Liver (tissue), 9 donors: ENCODE data around the gene USP28. TPM values are rescaled to one million over a fixed set of nuclear protein-coding genes. Genes with fewer than 3 reads are reported as not detected.
"Not testable (repeated sequence)": the region's sequence is repeated elsewhere in the genome, so short reads cannot be mapped to it uniquely, and the experiment has no call there.

ENCODE experiments used
- DNase-seq: peaks from one replicate; pipeline ENCODE4 v3.0.0-alpha.2; 2017; ENCODE audit warnings: low spot score
- H3K27ac ChIP-seq, 2 donors: one replicate each; pipeline ENCODE4 v1.7.0; 2013; ENCODE audit warnings: inconsistent platforms in 2 of 2, low read length in 2 of 2, control low read depth in 1 of 2, low read depth in 1 of 2, mild to moderate bottlenecking in 1 of 2
- H3K27me3 ChIP-seq, 4 donors: one replicate each; pipeline versions ENCODE4 v1.6.1 to v1.7.0; 2013; ENCODE audit warnings: low read length in 3 of 4, inconsistent platforms in 1 of 4, mild to moderate bottlenecking in 1 of 4, moderate library complexity in 1 of 4; ENCODE audit not compliant: control insufficient read depth in 4 of 4, insufficient read depth in 4 of 4
- H3K36me3 ChIP-seq, 4 donors: one replicate each; pipeline versions ENCODE4 v1.6.1 to v1.7.0; 2013; ENCODE audit warnings: low read length in 3 of 4, mild to moderate bottlenecking in 3 of 4, low read depth in 1 of 4, moderate library complexity in 1 of 4; ENCODE audit not compliant: control insufficient read depth in 4 of 4, insufficient read depth in 3 of 4
- H3K4me1 ChIP-seq, 4 donors: one replicate each; pipeline versions ENCODE4 v1.6.1 to v1.7.0; 2013; ENCODE audit warnings: low read length in 3 of 4, mild to moderate bottlenecking in 3 of 4, moderate library complexity in 1 of 4; ENCODE audit not compliant: control insufficient read depth in 4 of 4, insufficient read depth in 4 of 4
- H3K4me3 ChIP-seq, 3 donors: one replicate each; pipeline versions ENCODE4 v1.6.1 to v1.7.0; 2013; ENCODE audit warnings: low read length in 3 of 3, control low read depth in 1 of 3, low read depth in 1 of 3, mild to moderate bottlenecking in 1 of 3
- H3K9ac ChIP-seq, 2 donors: one replicate each; pipeline ENCODE4 v1.7.0; 2013; ENCODE audit warnings: low read length in 2 of 2, mild to moderate bottlenecking in 2 of 2, moderate library complexity in 2 of 2, control low read depth in 1 of 2, low read depth in 1 of 2
- H3K9me3 ChIP-seq, 4 donors: one replicate each; pipeline versions ENCODE4 v1.6.1 to v1.7.0; 2013; ENCODE audit warnings: low read length in 3 of 4; ENCODE audit not compliant: control insufficient read depth in 4 of 4
- EGR1 ChIP-seq, 2 donors: IDR thresholded peaks; 2 replicates each; pipeline ENCODE4 v1.6.1; 2016 to 2018; ENCODE audit warnings: antibody characterized with exemption in 2 of 2, low read depth in 2 of 2
- FOXA1 ChIP-seq: IDR thresholded peaks from 2 replicates; pipeline ENCODE4 v1.6.1; 2016; ENCODE audit warnings: antibody characterized with exemption
- GABPA ChIP-seq, 2 donors: IDR thresholded peaks in 1 of 2; conservative IDR thresholded peaks in 1 of 2; 2 replicates each; pipeline ENCODE4 v1.6.1; 2016; ENCODE audit warnings: antibody characterized with exemption in 2 of 2, mild to moderate bottlenecking in 1 of 2, moderate library complexity in 1 of 2
- HNF4A ChIP-seq, 2 donors: conservative IDR thresholded peaks; 2 replicates each; pipeline ENCODE4 v1.6.1; 2016; ENCODE audit warnings: antibody characterized with exemption in 2 of 2, mild to moderate bottlenecking in 2 of 2
- RAD21 ChIP-seq, 2 donors: IDR thresholded peaks; 2 replicates each; pipeline ENCODE4 v1.6.1; 2016; ENCODE audit warnings: antibody characterized with exemption in 2 of 2, mild to moderate bottlenecking in 2 of 2
- RXRA ChIP-seq, 2 donors: IDR thresholded peaks; 2 replicates each; pipeline ENCODE4 v1.6.1; 2017 to 2018; ENCODE audit warnings: antibody characterized with exemption in 2 of 2, mild to moderate bottlenecking in 1 of 2
- SP1 ChIP-seq: IDR thresholded peaks from 2 replicates; pipeline ENCODE4 v1.6.1; 2018; ENCODE audit warnings: antibody characterized with exemption, mild to moderate bottlenecking
- TAF1 ChIP-seq: conservative IDR thresholded peaks from 2 replicates; pipeline ENCODE4 v1.6.1; 2016; ENCODE audit warnings: antibody characterized with exemption, mild to moderate bottlenecking
- YY1 ChIP-seq: IDR thresholded peaks from 2 replicates; pipeline ENCODE4 v1.6.1; 2016; ENCODE audit warnings: antibody characterized with exemption, mild to moderate bottlenecking
- WGBS: extraction: QIAGEN DNeasy Blood & Tissue Kit; methylation state at CpG from one replicate; pipeline ENCODE4 v1.1.7; 2013; 5-methylcytosine and 5-hydroxymethylcytosine counted together
- polyA plus RNA-seq, 2 donors: library from polyadenylated mRNA; stranded (reverse) in 1 of 2; unstranded in 1 of 2; fragments of 200-250 nt in 1 of 2; fragments of >200 nt in 1 of 2; fragmentation: Nextera tagmentation in 1 of 2; extraction: Ambion mirVana in 1 of 2; gene quantifications; one replicate each; pipeline versions ENCODE4 v1.2.1 to v1.2.3, GENCODE V29; 2013 to 2015
- total RNA-seq, 2 donors: library from RNA; depleted of rRNA; stranded (reverse); fragments of >200 nt; gene quantifications; one replicate each; pipeline ENCODE4 v1.2.3, GENCODE V29; 2014
- TF ChIP-seq, protein P1 (sequence below): IDR thresholded peaks from 2 replicates; pipeline ENCODE4 v1.6.1; 2016; ENCODE audit warnings: antibody characterized with exemption
- TF ChIP-seq, protein P2 (sequence below): IDR thresholded peaks from 2 replicates; pipeline ENCODE4 v1.6.1; 2016; ENCODE audit warnings: antibody characterized with exemption
- TF ChIP-seq, protein P3 (sequence below): IDR thresholded peaks from 2 replicates; pipeline ENCODE4 v1.6.1; 2016; ENCODE audit warnings: antibody characterized with exemption, mild to moderate bottlenecking
- donor health status: healthy.
- donor health status: healthy.
- donor health status: healthy.
- donor health status: healthy.
- donor health status: healthy.

Gene USP28
- total and polyA plus RNA-seq, 4 donors = 5.1 to 20.3 (median 8.8) TPM

DNA sequence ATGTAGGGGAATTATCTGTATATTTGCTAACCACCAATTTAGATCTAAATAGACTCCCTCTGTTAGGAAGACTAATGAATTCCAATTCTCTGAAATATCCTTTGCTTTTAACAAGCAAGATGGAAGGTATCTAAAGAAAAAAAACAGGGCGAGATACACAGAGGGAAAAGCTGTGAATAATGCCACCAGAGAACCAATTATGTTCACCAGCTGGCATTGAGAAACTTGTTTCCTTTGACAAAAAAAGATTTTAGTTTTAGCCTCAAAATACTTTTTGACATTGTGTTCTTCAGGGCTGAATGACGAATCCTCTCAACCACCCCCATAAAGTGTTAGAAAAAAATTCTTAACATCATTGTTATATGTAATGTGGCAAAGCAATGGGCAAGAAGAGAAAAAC lies 48.2 kb upstream of the USP28 start:
- Histone ChIP-seq H3K27ac (no peak overlapping the region), H3K9me3 (no peaks in the 10 kb centered on the region), H3K27me3 (no peaks in the 10 kb centered on the region), H3K9ac (no peak overlapping the region), H3K4me3 (no peak overlapping the region), H3K36me3 (no peaks in the 10 kb centered on the region), H3K4me1 (no peaks in the 10 kb centered on the region)
- DNase-seq = no peak
- 77% methylated on average over 2 of the region's 2 CpGs for WGBS
- TF ChIP-seq TAF1 (no peak), RXRA (IDR thresholded peaks at IDR 0.05) (no peak), FOXA1 (no peak), SP1 (no peak), YY1 (no peak), RAD21 (IDR thresholded peaks at IDR 0.05) (no peak), HNF4A (conservative IDR thresholded peaks at IDR 0.05) (no peak), GABPA (IDR thresholded peaks at IDR 0.05 in 1 of 2, conservative IDR thresholded peaks at IDR 0.05 in 1 of 2) (no peak), EGR1 (IDR thresholded peaks at IDR 0.05; ENCODE audit: low read depth in 2 of 2) (no peak)
- TF ChIP-seq, protein P1, sequence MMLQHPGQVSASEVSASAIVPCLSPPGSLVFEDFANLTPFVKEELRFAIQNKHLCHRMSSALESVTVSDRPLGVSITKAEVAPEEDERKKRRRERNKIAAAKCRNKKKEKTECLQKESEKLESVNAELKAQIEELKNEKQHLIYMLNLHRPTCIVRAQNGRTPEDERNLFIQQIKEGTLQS = no peak
- TF ChIP-seq, protein P2, sequence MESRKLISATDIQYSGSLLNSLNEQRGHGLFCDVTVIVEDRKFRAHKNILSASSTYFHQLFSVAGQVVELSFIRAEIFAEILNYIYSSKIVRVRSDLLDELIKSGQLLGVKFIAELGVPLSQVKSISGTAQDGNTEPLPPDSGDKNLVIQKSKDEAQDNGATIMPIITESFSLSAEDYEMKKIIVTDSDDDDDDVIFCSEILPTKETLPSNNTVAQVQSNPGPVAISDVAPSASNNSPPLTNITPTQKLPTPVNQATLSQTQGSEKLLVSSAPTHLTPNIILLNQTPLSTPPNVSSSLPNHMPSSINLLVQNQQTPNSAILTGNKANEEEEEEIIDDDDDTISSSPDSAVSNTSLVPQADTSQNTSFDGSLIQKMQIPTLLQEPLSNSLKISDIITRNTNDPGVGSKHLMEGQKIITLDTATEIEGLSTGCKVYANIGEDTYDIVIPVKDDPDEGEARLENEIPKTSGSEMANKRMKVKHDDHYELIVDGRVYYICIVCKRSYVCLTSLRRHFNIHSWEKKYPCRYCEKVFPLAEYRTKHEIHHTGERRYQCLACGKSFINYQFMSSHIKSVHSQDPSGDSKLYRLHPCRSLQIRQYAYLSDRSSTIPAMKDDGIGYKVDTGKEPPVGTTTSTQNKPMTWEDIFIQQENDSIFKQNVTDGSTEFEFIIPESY = no peak
- TF ChIP-seq, protein P3, sequence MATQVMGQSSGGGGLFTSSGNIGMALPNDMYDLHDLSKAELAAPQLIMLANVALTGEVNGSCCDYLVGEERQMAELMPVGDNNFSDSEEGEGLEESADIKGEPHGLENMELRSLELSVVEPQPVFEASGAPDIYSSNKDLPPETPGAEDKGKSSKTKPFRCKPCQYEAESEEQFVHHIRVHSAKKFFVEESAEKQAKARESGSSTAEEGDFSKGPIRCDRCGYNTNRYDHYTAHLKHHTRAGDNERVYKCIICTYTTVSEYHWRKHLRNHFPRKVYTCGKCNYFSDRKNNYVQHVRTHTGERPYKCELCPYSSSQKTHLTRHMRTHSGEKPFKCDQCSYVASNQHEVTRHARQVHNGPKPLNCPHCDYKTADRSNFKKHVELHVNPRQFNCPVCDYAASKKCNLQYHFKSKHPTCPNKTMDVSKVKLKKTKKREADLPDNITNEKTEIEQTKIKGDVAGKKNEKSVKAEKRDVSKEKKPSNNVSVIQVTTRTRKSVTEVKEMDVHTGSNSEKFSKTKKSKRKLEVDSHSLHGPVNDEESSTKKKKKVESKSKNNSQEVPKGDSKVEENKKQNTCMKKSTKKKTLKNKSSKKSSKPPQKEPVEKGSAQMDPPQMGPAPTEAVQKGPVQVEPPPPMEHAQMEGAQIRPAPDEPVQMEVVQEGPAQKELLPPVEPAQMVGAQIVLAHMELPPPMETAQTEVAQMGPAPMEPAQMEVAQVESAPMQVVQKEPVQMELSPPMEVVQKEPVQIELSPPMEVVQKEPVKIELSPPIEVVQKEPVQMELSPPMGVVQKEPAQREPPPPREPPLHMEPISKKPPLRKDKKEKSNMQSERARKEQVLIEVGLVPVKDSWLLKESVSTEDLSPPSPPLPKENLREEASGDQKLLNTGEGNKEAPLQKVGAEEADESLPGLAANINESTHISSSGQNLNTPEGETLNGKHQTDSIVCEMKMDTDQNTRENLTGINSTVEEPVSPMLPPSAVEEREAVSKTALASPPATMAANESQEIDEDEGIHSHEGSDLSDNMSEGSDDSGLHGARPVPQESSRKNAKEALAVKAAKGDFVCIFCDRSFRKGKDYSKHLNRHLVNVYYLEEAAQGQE = no peak

DNA sequence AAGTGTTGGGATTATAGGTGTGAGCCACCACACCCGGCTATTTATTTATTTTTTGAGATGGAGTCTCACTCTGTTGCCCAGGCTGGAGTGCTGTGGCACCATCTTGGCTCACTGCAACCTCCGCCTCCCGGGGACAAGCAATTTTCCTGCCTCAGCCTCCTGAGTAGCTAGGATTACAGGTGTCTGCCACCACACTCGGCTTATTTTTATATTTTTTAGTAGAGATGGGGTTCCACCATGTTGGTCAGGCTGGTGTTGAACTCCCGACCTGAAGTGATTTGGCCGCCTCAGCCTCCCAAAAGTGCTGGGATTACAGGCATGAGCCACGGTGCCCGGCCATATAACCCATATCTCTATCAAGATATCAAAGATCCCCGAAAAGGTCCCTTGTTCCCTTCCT lies 36.1 kb upstream of the USP28 start:
- not testable (repeated sequence) for H3K27me3 ChIP-seq, H3K9me3 ChIP-seq, DNase-seq, H3K9ac ChIP-seq, H3K4me1 ChIP-seq, H3K27ac ChIP-seq, H3K4me3 ChIP-seq, H3K36me3 ChIP-seq
- 93% methylated on average over 9 of the region's 9 CpGs for WGBS

DNA sequence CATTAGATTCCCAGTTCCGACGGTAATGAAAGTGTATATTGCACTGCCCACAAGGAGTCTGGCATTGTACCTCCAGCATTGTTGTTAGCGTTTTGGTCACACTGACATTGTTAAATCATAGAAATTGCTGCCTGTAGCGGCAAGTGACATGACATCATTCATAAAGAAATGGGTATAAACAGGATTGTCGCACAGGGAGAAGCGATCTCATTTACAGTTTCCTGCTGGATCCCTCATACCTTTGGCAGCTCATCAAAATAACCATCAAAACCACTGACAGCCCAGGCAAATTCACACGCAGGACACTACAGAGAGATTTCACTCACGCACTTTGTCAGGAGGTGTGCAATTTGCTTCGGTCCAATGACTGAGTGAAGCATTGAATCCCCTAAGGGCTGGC lies 32.7 kb upstream of the USP28 start:
- Histone ChIP-seq H3K9ac (no peak overlapping the region), H3K27ac (no peak overlapping the region), H3K4me1 (peaks cover 0 to 11% (median 1%) of the 10 kb centered on the region in 4 donors), H3K4me3 (no peak overlapping the region), H3K9me3 (no peaks in the 10 kb centered on the region), H3K27me3 (no peaks in the 10 kb centered on the region), H3K36me3 (no peaks in the 10 kb centered on the region)
- DNase-seq = no peak
- 91% methylated on average over 9 of the region's 9 CpGs for WGBS
- no peak for TF ChIP-seq YY1
